ENCODE results near the gene EID2. TPM values are rescaled to one million over a fixed set of nuclear protein-coding genes. Genes with fewer than 3 reads are reported as not detected.

Gene EID2
- total and polyA plus RNA-seq, 2 of the 13 experiments (the other 11 are each of a cell fraction or from before 2014, with no cell fraction given), result 3.7 to 14.1 TPM

GRCh38 chr19:39514840-39515550 is 25.0 kb downstream of the EID2 start, which contains the start of gene SELENOV (continued):
- 0 out of 2 replicates have a peak, but pooled peaks have one; percentile 60 for TF ChIP-seq UBTF (CRISPR knock-in tag; IDR thresholded peaks at IDR 0.05)
- TF ChIP-seq SNAPC2 (CRISPR knock-in tag; IDR thresholded peaks at IDR 0.05), result no peak
- TF ChIP-seq TBX2 (CRISPR knock-in tag; IDR thresholded peaks at IDR 0.05; ENCODE audit: borderline replicate concordance), result no peak
- peak; percentile 32; the same call in 1 of the 2 replicates for TF ChIP-seq ZBTB7B (CRISPR knock-in tag; IDR thresholded peaks at IDR 0.05)
- peak; percentile 40; the same call in 1 of the 2 replicates for TF ChIP-seq MXD1 (CRISPR knock-in tag; IDR thresholded peaks at IDR 0.05)
- peak in 1 of 2 experiments; percentile 22; a peak in 1 of 4 replicates for TF ChIP-seq NR2F1 (CRISPR knock-in tag; IDR thresholded peaks at IDR 0.05)
- no peak for TF ChIP-seq BRCA1 (CRISPR knock-in tag; IDR thresholded peaks at IDR 0.05)
- TF ChIP-seq RBFOX2 (IDR thresholded peaks at IDR 0.05; ENCODE audit: low read depth, low read length), result no peak
- no peak for TF ChIP-seq ZNF230 (CRISPR knock-in tag; IDR thresholded peaks at IDR 0.05)
- TF ChIP-seq STAG1 (CRISPR knock-in tag; IDR thresholded peaks at IDR 0.05), result peak; percentile 20; the same call in 1 of the 2 replicates
- 0 out of 2 replicates have a peak, but pooled peaks have one; percentile 39 for TF ChIP-seq ZNF609 (CRISPR knock-in tag; IDR thresholded peaks at IDR 0.05; ENCODE audit: borderline replicate concordance)
- 0 out of 2 replicates have a peak, but pooled peaks have one; percentile 15 for TF ChIP-seq ZFP91 (CRISPR knock-in tag; IDR thresholded peaks at IDR 0.05; ENCODE audit: borderline replicate concordance)
- TF ChIP-seq MAX (IDR thresholded peaks at IDR 0.05), result 0 out of 2 replicates have a peak, but pooled peaks have one; percentile 29
- TF ChIP-seq ZNF563 (CRISPR knock-in tag; IDR thresholded peaks at IDR 0.05), result peak; percentile 46; the same call in 1 of the 2 replicates

Data from HepG2 (cell line).